ENCODE results near the gene SNAP25.

The SNAP25 gene

DNA sequence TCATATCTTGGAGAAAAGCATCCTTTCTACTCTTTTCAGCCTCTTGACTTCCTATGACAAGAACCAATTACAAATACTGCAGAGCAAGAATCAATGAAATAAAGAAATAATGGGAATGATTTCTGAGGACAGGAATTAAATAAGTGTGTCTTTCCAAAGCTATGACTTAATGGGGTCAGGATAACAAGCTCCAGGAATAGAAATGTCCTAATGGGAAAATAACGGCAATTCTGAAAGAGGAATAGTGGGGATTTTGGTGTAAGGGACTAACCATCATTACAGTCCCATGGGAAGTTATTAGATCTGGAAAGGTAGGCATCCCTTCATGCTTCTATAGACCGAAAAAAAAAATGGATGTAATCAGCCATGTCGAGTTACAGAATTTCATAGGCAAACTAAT is 28.2 kb upstream of the SNAP25 start:
- TF ChIP-seq, protein P1, sequence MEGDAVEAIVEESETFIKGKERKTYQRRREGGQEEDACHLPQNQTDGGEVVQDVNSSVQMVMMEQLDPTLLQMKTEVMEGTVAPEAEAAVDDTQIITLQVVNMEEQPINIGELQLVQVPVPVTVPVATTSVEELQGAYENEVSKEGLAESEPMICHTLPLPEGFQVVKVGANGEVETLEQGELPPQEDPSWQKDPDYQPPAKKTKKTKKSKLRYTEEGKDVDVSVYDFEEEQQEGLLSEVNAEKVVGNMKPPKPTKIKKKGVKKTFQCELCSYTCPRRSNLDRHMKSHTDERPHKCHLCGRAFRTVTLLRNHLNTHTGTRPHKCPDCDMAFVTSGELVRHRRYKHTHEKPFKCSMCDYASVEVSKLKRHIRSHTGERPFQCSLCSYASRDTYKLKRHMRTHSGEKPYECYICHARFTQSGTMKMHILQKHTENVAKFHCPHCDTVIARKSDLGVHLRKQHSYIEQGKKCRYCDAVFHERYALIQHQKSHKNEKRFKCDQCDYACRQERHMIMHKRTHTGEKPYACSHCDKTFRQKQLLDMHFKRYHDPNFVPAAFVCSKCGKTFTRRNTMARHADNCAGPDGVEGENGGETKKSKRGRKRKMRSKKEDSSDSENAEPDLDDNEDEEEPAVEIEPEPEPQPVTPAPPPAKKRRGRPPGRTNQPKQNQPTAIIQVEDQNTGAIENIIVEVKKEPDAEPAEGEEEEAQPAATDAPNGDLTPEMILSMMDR (IDR thresholded peaks at IDR 0.05; ENCODE audit: low read depth, low read length, missing control alignments), result no peak
- no peak for DNase-seq (ENCODE audit: extremely low read depth, low read depth)
- H3K4me3 ChIP-seq (replicated peaks; ENCODE audit: low read depth, low read length), result no peak overlapping the region

GRCh38 chr20:10192171-10192570 is 26.5 kb upstream of the SNAP25 start:
- no peak overlapping the region for H3K4me3 ChIP-seq (replicated peaks; ENCODE audit: low read depth, low read length)
- TF ChIP-seq, protein P1 (IDR thresholded peaks at IDR 0.05; ENCODE audit: low read depth, low read length, missing control alignments), result no peak
- DNase-seq (ENCODE audit: extremely low read depth, low read depth), result no peak

- TF ChIP-seq, protein P1 (IDR thresholded peaks at IDR 0.05; ENCODE audit: low read depth, low read length, missing control alignments), result no peak
- no peak for DNase-seq (ENCODE audit: extremely low read depth, low read depth)
- H3K4me3 ChIP-seq (replicated peaks; ENCODE audit: low read depth, low read length), result no peak overlapping the region
Measured at GRCh38 chr20:10194166-10194565, 24.5 kb upstream of the SNAP25 start.

GRCh38 chr20:10200330-10200729 is 18.3 kb upstream of the SNAP25 start:
- TF ChIP-seq, protein P1 (IDR thresholded peaks at IDR 0.05; ENCODE audit: low read depth, low read length, missing control alignments), result no peak
- DNase-seq (ENCODE audit: extremely low read depth, low read depth), result no peak
- H3K4me3 ChIP-seq (replicated peaks; ENCODE audit: low read depth, low read length), result no peak overlapping the region

DNA sequence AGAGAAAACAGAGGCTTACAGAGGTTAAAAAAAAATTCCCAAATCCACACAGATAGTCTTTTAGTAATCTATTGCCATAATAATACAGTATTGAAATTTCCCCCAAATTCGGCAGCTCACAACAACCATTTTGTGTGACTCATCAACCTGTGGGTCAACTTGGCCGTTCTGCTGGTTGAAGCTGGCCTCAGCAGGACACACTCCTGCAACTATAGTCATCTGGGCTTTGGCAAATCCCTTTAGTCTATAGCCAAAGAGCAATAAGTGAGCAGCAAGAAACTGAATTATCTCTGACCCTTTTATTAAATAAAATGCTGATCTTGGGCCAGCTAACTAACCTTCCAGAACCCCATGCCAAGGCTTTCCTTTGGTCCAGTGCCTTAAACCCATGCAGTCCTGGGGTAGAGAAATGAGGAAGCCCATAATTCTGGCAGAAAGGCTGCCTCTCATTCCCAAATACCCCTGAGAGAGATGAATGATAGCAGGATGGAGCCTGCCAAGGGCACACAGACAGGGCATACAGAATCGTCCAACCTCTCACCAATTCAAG is 17.2 kb upstream of the SNAP25 start:
- H3K4me3 ChIP-seq (replicated peaks; ENCODE audit: low read depth, low read length), result no peak overlapping the region
- TF ChIP-seq, protein P1 (IDR thresholded peaks at IDR 0.05; ENCODE audit: low read depth, low read length, missing control alignments), result no peak
- DNase-seq (ENCODE audit: extremely low read depth, low read depth), result no peak

- DNase-seq (ENCODE audit: extremely low read depth, low read depth), result peak; percentile 10
- H3K4me3 ChIP-seq (replicated peaks; ENCODE audit: low read depth, low read length), result no peak overlapping the region
- TF ChIP-seq, protein P1 (IDR thresholded peaks at IDR 0.05; ENCODE audit: low read depth, low read length, missing control alignments), result no peak
Measured at GRCh38 chr20:10209091-10209490, 9.5 kb upstream of the SNAP25 start.

DNA sequence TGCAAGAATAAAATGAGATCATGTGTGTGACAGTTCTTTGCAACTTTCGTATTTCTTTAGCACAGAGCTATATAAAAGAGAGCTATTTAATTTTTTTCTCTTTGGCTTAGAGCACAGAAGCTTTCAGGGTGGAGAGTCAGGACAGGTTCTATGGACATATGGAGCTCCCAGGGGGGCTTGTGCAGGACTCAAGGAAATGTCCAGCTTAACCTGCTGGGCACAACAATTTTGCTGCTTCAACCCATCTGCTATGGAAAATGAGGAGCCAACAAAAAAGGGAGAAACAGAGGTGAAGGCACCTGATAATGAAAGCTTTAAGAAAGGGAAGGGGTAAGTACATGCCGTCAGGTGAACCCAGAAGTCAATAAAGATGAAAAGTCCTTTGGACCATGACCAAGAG is 5.1 kb upstream of the SNAP25 start:
- no peak for DNase-seq (ENCODE audit: extremely low read depth, low read depth)
- H3K4me3 ChIP-seq (replicated peaks; ENCODE audit: low read depth, low read length), result no peak overlapping the region
- TF ChIP-seq, protein P1 (IDR thresholded peaks at IDR 0.05; ENCODE audit: low read depth, low read length, missing control alignments), result no peak

All from HFF-Myc (cell line).